GM18907 (cell line): ENCODE measurements around the gene FAN1.
A peak's percentile ranks its signal among the peaks of the same experiment; 100 is the strongest.

Experiments used
- ATAC-seq: cut with Tn5 transposase; IDR thresholded peaks from one replicate; pipeline ENCODE4 v1.9.1; 2021; ENCODE audit warnings: mild to moderate bottlenecking, moderate library complexity; ENCODE audit not compliant: unreplicated experiment

Gene FAN1

DNA sequence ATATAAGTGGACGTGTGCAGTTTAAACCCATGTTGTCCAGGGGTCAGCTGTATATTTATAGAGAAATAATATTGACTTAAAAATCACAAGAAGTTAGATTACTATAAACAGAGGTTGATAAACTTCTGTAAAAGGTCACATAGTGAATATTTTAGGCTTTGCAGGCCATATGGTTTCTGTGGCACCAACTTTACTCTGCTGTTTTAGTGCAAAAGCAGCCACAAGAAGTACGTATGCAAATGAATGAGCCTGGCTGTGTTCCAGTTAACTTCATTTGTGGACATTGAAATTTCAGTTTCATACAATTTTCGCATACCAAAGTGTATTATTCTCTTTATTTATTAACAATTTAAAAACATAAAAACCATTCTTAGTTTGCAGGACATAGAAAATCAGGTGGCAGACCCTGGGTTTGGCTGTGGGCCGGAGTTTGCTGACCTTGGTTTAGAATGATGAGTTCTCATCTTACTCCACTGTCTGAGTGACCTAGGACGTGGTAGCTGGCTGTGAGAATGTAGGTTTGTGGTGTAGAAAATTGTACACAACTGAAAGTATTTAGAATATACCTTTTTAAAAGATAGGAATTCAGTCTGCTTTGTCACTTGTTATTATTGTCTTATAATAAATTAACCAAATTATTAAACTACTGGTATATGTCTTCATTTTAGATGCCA lies 16.3 kb downstream of the FAN1 start:
- ATAC-seq, result peak; percentile 65

DNA sequence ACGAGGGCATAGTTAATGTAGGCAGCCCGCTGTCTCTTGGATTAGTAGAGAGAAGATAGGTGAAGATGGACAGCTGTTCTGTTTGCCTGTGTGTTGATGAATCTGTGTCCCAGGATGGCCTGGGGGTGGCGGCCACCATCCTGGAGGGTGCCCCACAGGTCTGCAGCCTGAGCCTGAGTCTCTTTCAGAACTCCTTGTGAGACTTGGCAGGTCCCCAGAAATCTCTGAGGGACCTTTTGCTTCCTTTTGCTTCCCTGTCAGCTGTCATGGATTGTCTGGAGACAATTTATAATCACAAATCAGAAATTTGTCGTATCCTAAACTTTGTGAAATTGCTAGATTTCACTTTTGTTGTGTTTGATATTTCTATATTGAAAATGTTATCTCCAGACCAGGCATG lies 17.4 kb downstream of the FAN1 start:
- ATAC-seq, result no peak

DNA sequence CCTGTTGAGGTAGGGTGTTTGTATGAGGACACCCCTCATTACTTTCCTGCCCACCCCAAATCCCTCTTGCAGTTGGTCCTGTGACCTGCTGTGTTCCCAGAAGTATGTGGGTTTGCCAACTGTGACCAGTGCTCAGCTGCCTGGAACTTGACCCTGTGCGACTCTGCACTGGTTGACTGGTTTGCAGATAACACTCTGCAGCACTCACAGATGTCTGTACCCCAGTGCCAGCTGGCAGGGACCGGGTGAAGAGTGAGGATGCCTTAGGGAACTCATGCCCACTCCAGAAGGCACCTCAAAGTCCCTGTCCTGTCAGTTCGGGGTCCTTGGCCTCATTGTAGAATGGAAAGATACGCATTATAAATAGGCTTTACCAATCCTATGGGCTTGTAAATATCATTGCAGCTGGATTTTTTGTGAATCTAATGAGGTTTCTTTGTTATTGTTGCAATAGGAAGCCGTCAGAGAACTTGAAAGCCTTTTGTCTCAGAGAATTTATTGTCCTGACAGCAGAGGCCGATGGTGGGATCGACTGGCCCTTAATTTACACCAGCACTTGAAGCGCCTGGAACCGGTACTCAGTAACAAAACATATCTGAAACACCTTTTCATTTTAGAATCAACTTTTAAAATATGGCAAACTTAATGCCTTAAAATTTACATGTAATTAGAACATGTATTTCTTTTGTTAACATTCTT lies 18.2 kb downstream of the FAN1 start:
- ATAC-seq, result no peak

DNA sequence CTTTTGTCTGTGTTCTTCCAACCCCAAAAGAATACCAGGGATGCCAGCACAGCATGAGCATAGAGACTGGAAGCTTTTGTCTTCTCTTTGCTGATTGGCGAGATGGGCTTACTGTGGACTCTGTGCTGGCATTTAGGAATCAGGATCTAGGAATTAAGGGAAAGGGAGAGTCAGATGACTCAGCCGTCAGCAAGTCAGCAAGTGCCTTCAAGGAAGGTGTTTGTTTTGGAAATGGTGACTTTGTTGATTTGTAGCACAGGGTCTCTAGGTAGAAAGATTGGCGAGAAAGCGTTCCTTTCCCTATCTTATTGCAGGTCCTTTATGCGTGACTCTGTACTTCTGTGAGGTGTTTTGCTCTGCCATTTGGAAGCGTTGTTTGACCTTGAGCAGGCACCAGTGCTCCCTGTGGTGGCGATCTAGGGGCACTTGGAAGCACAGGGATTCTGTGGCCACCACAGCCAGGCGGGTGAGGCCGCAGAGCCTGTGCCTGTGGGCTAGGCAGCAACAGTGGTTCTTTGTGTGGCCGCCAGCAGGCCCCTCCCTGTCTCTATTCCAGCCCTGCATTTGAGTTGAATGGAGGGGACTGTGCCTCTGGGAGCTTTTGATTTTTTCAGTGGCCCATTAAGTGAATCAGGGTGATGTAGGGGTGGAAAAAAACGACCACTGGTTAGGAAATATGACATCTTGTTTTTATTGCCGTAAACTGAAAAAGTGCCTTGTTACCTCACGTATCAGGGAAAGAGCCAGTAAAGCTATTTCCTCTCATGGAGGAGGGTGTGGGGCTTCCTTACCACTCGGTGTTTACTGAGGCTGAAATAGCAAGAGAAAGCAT lies 19.0 kb downstream of the FAN1 start:
- no peak for ATAC-seq

DNA sequence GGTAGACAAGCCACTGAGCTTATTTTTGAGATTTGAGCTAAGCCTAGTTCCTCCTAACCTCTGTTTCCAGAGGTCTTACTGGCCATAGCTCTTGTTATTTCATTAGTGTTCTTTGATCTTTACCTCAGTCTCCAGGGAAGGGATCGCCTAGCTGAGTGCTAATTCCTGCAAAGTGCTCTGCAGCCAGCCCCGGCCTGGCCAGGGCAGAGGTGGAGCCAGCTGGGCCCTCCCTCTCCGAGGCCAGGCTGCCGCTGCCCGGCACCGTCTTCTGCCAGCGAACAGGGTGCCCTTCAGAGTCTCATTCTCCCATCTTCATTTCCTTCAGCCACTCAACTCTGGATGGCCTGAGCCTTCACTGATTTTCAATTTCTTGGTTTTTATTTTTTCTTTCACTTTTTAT lies 19.7 kb downstream of the FAN1 start:
- no peak for ATAC-seq

DNA sequence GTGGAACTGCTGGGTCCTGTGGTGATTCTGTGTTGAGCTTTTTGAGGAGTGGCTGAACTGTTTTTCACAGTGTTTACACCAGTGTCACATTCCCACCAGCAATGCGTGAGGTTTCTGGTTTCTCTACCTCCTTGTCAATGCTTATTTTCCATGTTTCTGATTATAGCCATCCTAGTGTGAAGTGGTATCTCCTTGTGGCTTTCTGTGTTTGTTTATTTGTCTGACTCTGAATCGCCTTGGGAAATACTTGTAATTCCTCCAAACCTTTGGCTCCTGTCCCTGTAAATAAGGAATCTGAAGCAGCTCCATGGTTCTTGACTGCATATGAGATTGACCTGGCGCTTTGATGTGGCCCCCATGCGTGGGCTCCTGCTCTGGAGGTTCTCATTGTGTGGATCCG lies 20.6 kb downstream of the FAN1 start:
- no peak for ATAC-seq

DNA sequence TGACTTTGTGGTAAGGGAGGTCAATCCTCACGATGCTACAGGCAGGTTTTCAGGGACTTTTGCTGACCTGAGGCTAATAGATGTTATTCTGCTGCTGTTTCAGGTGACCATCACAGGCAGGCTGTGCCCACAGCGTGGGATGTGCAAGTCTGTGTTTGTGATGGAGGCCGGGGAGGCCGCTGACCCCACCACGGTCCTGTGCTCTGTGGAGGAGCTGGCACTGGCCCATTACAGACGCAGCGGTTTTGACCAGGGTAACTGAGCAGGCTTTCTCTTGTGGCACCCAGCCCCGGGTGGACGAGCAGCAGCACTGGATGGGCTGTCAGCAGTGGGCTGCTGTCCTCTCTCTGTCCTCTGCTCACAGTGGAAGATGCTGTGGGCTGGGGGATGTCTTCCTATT lies 22.0 kb downstream of the FAN1 start:
- ATAC-seq, result no peak

DNA sequence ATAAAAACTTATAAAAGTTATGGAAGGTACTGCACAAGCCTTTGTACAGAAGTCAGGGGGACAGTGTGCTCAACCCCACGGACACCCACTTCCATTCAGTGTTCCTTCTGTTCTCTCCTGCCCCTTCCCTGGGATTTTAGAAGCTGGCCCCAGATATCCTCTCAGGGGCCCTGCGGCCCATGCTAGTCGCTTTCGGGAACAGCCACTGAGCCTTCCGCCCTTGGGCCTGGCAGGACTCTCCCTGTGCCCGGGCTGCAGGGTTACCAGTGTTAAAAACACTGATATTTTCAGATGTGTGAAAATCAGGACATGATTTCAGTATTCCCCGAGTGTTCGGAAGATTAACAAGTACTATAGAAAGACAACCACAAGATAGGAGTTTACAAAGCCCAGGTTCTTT lies 22.4 kb downstream of the FAN1 start:
- no peak for ATAC-seq

DNA sequence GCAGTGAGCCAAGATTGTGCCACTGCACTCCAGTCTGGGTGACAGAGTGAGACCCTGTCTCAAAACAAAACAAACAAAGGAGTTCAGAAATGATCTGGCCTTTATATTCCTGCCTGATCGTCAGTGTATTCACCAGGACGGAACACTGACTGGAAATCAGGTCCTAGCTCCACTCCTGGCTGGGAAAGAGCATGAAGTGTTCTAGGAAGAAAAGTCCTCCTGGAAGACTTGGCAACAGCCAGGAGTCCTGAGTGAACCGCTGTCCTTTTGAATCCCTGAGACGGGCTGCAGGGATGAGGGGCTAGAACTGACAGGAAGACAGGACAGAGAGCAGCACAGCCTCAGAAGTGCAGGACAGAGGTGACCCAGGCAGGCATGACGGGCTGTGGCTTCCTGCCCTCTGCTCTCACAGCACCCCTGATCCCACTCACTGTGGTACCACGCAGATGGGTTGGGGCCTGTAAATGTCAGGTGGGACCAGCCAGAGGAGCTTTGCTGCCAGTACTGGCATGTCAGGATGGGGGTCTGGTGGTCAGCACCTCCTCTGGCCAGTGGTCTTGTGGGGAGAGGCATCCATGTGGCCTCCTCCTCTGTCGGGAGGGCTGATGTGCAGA lies 23.5 kb downstream of the FAN1 start:
- ATAC-seq, result no peak

DNA sequence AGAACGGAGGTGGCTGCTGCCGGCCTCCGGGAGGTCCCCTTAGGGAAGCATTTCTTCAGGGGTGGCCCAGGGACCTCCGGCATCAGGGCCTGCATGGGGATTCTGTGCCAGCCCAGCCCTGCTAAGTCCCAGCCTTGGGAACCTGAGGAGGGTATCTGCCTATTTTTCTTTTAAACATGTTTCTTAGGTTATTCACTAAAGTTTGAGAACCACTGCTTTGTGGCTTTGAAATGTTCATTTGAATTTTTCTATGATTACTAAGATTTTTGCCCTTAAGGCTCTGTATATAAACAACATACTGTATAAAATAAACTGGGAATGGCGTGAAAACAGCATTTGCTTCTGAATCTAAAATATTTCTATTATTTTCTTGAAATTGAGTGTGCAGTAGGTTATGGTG lies 24.4 kb downstream of the FAN1 start:
- ATAC-seq, result no peak

DNA sequence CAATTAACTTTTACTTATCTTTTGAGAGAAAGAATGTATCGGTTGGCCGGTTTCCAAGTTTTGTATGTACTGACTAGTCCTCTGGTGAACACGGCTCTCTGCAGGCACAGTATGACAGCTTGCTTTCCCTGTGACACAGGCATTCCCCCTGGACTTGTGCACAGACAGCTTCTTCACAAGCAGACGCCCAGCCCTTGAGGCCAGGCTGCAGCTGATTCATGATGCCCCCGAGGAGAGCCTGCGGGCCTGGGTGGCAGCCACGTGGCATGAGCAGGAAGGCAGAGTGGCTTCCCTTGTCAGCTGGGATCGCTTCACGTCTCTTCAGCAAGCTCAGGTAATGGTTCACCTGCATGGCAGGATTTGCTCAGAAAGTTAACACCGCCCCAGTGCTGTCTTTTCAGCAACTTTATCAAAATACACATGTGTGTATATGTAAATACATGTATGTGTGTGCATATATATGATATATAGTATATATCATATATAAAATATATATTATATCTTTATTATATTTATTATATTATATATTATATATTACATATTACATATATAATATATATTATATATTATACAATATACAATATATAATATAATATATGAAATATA lies 25.5 kb downstream of the FAN1 start:
- ATAC-seq, result no peak

DNA sequence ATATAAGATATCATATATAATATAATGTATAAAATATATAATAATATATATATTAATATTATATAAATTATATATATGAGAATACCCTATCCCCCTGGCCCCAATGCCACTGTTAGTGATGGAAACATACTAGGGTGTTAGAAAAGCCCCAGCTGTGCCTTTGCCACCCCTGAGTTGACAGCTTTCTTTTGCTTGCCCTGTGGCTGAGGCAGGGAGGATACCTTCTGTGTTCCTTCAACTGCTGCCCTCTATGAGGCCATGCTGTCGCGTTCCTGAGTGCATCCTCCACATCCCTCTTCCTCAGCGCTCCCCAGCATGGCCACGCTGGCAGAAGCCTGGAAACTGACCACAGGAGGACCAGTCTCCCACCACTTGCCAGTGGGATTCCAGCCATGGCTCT lies 26.3 kb downstream of the FAN1 start:
- no peak for ATAC-seq

DNA sequence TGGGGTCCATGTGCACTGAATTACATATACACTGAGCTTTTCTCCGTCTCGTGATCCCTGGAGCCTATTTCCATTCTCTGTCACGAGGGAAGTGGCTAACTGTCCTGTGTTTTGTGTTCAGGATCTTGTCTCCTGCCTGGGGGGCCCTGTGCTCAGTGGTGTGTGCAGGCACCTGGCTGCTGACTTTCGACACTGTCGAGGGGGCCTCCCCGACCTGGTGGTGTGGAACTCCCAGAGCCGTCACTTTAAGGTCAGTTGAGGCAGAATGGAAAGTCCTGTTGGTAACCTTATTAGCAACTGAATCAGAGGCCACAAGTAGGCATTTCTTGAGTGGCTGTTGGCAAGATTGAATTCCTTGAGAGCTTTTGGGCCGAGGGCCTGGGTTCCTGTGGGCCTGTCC lies 26.7 kb downstream of the FAN1 start:
- ATAC-seq, result no peak

DNA sequence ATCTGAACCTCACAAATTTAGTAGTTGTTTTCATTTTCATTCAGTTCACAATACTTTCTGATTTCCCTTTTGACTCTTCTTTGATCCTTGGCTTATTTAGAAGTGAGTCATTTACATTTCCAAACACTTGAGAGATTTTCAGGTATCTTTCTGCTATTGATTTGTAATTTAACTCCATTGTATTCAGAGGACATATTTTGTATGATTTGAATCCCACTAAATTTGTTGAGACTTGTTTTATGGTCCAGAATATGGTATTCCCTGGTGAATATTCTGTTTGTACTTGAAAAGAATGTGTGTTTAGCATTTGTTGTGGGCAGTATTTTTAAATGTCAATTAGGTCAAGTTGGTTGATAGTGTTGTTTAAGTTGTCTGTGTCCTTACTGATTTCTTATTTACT lies 29.6 kb downstream of the FAN1 start:
- no peak for ATAC-seq

DNA sequence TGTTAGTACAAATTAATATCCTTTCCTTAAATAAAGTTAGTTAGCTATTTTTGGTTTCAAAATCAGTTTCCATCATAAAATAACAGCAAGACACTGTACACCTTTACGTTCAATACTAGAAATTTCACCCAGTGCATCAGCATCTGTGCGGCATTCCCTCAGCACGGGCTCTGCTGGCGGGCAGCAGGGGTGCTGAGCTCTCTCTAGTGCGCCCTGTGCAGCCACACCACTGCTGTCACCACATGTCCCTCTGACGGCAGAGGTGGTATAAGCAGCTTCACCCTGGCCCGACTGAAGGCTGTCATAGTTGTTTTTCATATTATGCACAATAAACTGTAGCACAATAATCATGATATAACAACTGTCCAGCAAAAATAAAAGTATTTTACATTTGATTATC lies 35.4 kb downstream of the FAN1 start:
- ATAC-seq, result no peak

DNA sequence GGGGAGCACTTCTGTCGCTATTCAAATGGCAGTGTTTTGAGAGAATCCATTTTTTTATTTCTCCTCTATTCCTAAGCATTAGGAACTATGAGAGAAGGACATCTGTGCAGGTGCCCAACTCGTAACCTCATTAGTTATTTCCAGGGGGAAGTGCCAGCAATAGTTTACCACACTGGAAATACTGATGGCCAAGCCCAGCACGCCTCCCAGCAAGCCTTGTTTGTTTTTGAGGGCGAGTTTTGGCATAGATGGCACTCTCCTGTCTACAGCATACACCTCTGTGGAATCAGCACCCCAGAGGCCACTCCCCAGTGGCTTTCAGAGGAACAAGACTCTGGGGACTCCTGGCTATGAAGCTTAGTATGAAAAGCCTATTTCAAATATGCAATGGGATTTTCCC lies 36.6 kb downstream of the FAN1 start:
- ATAC-seq, result no peak

DNA sequence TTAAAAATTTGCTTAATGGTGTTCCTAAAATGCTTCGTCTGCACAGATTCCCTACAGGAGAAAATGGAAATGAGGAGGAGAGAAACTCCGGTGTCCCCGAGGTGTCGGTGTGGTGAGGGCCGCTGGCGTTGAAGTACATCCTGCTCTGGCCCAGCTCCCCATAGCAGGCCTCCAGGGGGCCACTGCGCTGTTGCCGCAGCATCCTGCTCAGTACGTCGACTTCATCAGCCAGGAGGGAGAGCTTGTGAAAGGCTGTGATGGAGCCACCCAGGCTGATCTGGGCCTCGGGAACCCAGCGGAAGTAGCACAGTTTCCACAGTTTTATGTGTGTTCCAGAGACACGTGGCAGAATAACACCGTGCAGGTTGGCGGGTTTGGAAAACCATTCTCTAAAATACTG lies 37.8 kb downstream of the FAN1 start:
- no peak for ATAC-seq

DNA sequence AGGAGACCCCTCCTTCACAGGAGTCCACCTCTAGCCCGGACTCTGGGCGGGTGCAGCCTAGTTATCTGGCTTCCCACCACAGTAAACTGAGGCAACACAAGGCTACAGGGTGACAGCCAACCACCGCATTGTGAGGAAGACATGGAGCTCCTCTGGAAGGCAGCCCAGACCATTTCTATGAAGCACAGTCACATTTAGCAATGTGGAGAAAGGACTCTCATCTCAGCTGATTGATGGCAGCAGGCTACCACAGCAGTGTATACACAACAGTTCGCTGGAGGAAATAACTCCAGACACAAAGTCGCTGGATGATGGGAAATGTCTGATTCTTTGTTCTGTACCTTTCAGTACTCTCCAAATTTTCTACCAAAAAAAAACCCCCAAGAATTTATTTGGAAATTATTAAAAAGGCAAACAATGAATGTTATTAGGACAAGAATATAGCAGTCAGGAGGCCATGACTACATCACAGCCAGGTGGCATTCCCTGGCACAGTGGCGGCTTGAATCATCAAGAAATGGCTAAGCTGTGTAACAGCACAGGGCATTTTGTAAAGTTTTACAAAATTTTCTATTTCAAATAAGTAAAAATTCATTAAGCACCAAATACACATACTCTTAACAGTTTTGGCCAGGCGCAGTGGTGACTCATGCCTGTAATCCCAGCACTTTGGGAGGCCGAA lies 40.1 kb downstream of the FAN1 start:
- no peak for ATAC-seq

DNA sequence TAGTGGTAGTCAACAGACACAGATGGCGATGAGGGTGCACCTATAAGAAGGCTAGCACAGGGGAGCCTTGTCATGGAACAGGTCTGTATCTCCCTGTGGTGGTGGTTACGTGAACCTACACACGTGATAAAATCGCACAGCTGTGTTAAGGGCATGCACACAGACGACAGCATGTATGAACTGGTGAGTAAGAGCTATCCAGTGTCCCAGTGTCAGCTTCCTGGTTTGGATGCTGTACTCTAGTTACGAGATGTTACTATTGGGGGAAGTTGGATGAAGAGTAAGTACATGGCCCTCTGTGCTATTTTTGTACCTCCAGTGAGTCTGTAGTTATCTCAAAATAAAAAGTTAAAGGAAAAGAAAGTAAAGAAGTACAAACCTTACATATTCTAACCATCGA lies 49.5 kb downstream of the FAN1 start:
- no peak for ATAC-seq

DNA sequence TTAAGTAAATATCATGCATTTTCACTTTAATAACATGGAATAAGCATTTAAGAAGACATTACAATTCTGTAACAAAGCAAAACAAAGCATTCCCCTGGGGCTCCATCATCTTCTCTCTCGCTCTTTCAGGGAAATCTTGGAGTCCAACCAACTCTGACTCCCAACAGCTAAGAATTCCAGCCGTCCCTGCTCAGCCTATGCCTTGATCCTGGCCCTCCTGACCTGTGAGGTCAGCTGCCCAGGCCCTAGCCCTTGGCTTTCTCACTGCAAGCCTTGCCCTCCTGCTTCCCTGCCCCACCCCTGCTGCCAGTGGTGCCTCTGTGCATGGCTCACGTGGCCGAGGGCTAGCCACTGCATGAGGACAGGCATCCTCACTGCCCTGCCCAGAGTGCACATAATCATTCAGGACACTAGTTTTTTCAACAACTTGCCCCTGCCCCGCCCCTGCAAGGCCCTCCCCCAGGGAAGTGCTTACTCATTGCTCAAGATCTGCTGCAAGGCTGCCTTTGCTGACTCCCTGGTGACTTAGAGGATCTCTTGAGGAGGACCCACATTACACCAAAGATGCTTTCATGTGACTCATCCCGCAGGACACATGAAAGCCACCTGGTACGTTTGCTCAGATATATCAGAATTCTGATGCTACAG lies 50.1 kb downstream of the FAN1 start:
- no peak for ATAC-seq
